Cardiac muscle cell (in vitro differentiated cells and primary cell): ENCODE measurements around the gene ADAMTS16. TPM values are rescaled to one million over a fixed set of nuclear protein-coding genes. Genes with fewer than 3 reads are reported as not detected.

Experiments used
- DNase-seq, 2 donors: peaks; one replicate each; pipeline versions ENCODE4 v3.0.0 to v3.0.0-alpha.2; 2010 to 2017; ENCODE audit warnings: low read depth in 1 of 2, low spot score in 1 of 2
- H3K27ac ChIP-seq: fragments of 200-600 bp; sonication (generic); 2 replicates; pipeline ENCODE4 v1.5.1; 2016
- H3K27me3 ChIP-seq: fragments of 200-600 bp; sonication (generic); 2 replicates; pipeline ENCODE4 v1.6.0; 2016; ENCODE audit warnings: control low read depth
- H3K36me3 ChIP-seq: fragments of 200-600 bp; sonication (generic); 2 replicates; pipeline ENCODE4 v1.5.1; 2016; ENCODE audit warnings: control low read depth
- H3K4me1 ChIP-seq: fragments of 200-600 bp; sonication (generic); 2 replicates; pipeline ENCODE4 v1.8.1; 2017; ENCODE audit warnings: low read depth, mild to moderate bottlenecking, mixed run types
- H3K4me3 ChIP-seq: fragments of 200-600 bp; sonication (generic); 2 replicates; pipeline ENCODE4 v1.5.1; 2016; ENCODE audit warnings: mild to moderate bottlenecking
- H3K9me3 ChIP-seq: fragments of 200-600 bp; sonication (generic); 2 replicates; pipeline ENCODE4 v1.5.1; 2017; ENCODE audit warnings: low read depth, mild to moderate bottlenecking, control low read depth
- polyA plus RNA-seq: library from polyadenylated mRNA; unstranded; fragments of >200 nt; fragmentation: Nextera tagmentation; extraction: Ambion mirVana; gene quantifications from 2 replicates; pipeline ENCODE4 v1.2.1, GENCODE V29; 2016
- total RNA-seq: library from RNA; depleted of rRNA; stranded (reverse); fragments of >200 nt; gene quantifications from 2 replicates; pipeline ENCODE4 v1.2.3, GENCODE V29; 2016
- TF ChIP-seq, protein P1 (sequence below): IDR thresholded peaks from 2 replicates; pipeline ENCODE4 v1.5.1; 2012; ENCODE audit warnings: low read depth, mild to moderate bottlenecking, low read length

ADAMTS16 gene
- total and polyA plus RNA-seq, 2 experiments from 2014 or later = not detected

DNA sequence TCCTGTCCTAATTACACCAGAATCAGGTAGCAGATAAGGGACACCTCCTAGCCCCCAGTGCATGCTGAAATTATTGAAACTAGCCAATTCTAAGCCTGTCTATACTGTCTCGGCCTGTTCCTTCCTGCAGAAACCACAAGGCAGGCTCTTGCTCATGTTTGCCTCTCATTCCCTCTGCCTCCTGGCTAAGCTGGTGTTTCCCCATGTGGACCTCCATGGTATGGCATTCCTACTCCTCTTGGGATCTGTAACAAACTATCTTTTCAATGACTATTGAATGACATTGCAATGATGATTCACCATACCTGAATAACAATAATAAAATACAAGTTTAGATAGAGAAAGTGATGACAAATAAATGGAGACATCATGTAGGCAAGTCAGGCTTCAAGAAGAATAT lies 35.6 kb upstream of the ADAMTS16 start:
- TF ChIP-seq, protein P1, sequence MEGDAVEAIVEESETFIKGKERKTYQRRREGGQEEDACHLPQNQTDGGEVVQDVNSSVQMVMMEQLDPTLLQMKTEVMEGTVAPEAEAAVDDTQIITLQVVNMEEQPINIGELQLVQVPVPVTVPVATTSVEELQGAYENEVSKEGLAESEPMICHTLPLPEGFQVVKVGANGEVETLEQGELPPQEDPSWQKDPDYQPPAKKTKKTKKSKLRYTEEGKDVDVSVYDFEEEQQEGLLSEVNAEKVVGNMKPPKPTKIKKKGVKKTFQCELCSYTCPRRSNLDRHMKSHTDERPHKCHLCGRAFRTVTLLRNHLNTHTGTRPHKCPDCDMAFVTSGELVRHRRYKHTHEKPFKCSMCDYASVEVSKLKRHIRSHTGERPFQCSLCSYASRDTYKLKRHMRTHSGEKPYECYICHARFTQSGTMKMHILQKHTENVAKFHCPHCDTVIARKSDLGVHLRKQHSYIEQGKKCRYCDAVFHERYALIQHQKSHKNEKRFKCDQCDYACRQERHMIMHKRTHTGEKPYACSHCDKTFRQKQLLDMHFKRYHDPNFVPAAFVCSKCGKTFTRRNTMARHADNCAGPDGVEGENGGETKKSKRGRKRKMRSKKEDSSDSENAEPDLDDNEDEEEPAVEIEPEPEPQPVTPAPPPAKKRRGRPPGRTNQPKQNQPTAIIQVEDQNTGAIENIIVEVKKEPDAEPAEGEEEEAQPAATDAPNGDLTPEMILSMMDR = no peak
- H3K4me3 ChIP-seq = no peak overlapping the region
- no peaks in the 10 kb centered on the region for H3K36me3 ChIP-seq
- no peaks in the 10 kb centered on the region for H3K27me3 ChIP-seq
- H3K27ac ChIP-seq = no peak overlapping the region
- no peak for DNase-seq
- no peaks in the 10 kb centered on the region for H3K9me3 ChIP-seq
- no peaks in the 10 kb centered on the region for H3K4me1 ChIP-seq

DNA sequence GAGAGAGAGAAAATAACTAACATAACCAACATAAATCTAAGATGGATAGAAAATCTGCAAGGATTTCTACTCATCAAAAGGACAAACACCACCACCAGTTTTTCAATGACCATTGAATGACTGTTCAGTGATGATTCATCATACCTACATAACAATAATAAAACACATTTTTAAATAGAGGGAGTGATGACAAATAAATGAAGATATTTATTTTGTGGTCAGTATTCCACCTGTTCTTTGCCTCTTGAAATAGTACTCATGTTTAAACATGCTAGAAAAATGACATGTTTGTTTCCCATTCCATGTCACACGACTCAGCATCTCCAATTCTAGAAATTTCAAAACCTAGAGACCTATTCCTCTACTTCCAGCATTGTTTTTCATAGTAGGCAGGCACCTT lies 34.6 kb upstream of the ADAMTS16 start:
- DNase-seq = no peak

DNA sequence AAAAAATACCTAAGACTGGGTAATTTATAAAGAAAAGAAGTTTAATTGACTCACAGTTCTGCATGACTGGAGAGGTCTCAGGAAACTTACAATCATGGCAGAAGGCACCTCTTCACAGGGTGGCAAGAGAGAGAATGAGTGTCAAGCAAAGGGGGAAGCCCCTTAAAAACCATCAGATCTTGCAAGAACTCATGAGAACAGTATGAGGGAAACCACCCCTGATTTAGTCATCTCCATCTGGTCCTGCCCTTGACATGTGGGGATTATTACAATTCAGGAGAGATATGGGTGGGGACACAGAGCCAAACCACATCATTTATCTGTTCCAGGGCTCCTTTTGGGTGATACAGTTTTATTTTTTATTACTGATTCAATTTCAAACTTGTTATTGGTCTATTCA lies 23.2 kb upstream of the ADAMTS16 start:
- TF ChIP-seq, protein P1 = no peak
- no peak overlapping the region for H3K4me3 ChIP-seq
- no peak overlapping the region for H3K27ac ChIP-seq
- H3K9me3 ChIP-seq = no peaks in the 10 kb centered on the region
- H3K36me3 ChIP-seq = no peaks in the 10 kb centered on the region
- no peaks in the 10 kb centered on the region for H3K4me1 ChIP-seq
- H3K27me3 ChIP-seq = no peaks in the 10 kb centered on the region
- no peak for DNase-seq

More for the DNA sequence above, 34.6 kb upstream of the ADAMTS16 start:
- no peaks in the 10 kb centered on the region for H3K9me3 ChIP-seq
- H3K27ac ChIP-seq = no peak overlapping the region
- no peak overlapping the region for H3K4me3 ChIP-seq
- no peaks in the 10 kb centered on the region for H3K4me1 ChIP-seq
- H3K36me3 ChIP-seq = no peaks in the 10 kb centered on the region
- H3K27me3 ChIP-seq = no peaks in the 10 kb centered on the region
- TF ChIP-seq, protein P1 = no peak

DNA sequence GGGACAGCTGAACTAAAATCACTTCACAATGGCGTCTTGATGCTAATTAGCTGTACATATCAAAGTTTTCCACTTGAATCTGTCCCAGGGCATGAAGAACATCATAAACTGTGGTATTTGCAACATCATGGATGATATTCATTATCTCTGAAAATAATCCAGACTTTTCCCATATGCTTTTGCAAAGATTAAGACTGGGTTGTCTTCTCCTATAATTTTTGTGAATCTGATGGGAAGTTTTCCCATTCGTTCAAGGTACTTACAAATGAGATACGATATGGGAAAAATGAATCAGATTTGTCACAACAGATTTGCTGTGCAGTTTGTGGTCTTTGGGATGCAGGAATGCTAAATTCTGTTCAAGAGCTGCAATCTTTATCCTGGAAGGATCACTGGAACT lies 17.4 kb upstream of the ADAMTS16 start:
- TF ChIP-seq, protein P1 = no peak
- DNase-seq = no peak
- Histone ChIP-seq H3K27ac (no peak overlapping the region), H3K9me3 (no peaks in the 10 kb centered on the region), H3K4me3 (no peak overlapping the region), H3K27me3 (no peaks in the 10 kb centered on the region), H3K4me1 (no peaks in the 10 kb centered on the region), H3K36me3 (no peaks in the 10 kb centered on the region)

DNA sequence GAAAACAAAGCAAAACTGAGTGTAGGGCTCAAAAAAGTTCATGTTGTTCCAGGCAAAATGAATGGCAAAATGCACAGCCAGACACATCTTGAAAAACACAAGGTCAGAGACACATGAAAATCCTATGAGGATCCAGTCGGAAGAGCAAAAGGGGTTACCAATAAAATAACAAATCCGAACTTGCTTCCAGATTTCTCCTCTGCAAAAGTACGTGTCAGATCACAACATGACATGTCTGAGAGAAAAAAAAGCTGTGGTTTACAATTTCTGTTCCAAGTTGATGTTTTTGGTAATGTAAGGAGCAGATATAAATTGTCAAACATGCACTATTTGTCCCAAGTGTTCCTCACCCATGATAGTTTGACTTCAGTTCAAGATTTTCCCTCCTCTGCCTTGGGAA lies 15.9 kb upstream of the ADAMTS16 start:
- no peaks in the 10 kb centered on the region for H3K36me3 ChIP-seq
- H3K4me3 ChIP-seq = no peak overlapping the region
- no peaks in the 10 kb centered on the region for H3K9me3 ChIP-seq
- H3K27ac ChIP-seq = no peak overlapping the region
- no peaks in the 10 kb centered on the region for H3K27me3 ChIP-seq
- TF ChIP-seq, protein P1 = no peak
- no peaks in the 10 kb centered on the region for H3K4me1 ChIP-seq
- DNase-seq = no peak

DNA sequence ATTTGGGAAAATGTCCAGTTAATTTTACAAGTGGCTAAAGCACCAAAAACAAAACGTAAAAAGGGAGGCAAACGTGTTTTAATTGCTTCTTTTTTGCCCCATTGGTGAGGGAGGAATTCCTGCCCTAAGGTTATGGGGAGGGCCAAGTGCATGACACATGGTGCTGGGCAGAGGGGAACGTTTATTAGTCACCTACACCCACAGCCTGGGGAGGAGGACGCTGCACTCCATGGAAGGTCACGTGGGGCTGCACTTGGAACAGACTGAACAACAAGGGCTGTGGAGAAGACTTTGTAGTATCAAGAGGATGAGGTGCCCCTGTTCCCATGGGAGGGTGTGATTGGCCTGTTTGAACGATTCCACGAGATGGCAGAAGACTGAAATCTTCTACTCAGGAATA lies 13.7 kb upstream of the ADAMTS16 start:
- H3K9me3 ChIP-seq = no peaks in the 10 kb centered on the region
- no peak overlapping the region for H3K4me3 ChIP-seq
- DNase-seq = no peak
- no peaks in the 10 kb centered on the region for H3K27me3 ChIP-seq
- no peaks in the 10 kb centered on the region for H3K36me3 ChIP-seq
- H3K27ac ChIP-seq = no peak overlapping the region
- TF ChIP-seq, protein P1 = no peak
- H3K4me1 ChIP-seq = no peaks in the 10 kb centered on the region
